K562 (cell line): ENCODE measurements around the gene RGS8. TPM values are rescaled to one million over a fixed set of nuclear protein-coding genes. Genes with fewer than 3 reads are reported as not detected.

Experiments
- ATAC-seq: fragments of 200-7000 bp; cut with Tn5 transposase; 3 replicates; pipeline ENCODE4 v1.9.1; 2020; ENCODE audit warnings: moderate library complexity
- BruUV-seq: library from RNA; stranded (reverse); fragments of 400-500 nt; replicated peaks from 2 replicates; lab custom pipeline; 2021; lab: Mats Ljungman, UMichigan
- CTCF ChIA-PET: fragments of 300-600 bp; formaldehyde crosslinking; extraction: SDS; loops from one replicate; lab custom pipeline; 2021; ENCODE audit warnings: low intra/inter-chr PET ratio; lab: Yijun Ruan, JAX
- POLR2A ChIA-PET: fragments of 300-600, 350-650 bp; sonication (Branson Sonifier 250); formaldehyde crosslinking; extraction: SDS; loops from one replicate; lab custom pipeline; 2021; ENCODE audit warnings: antibody characterized with exemption, inconsistent platforms; lab: Yijun Ruan, JAX
- DNase-seq, 4 experiments: peaks; one replicate each; pipeline versions ENCODE4 v3.0.0 to v3.0.0-alpha.2; 2011 to 2018; ENCODE audit warnings: low spot score in 3 of 4, mixed read lengths in 3 of 4; ENCODE audit errors: extremely low read depth in 1 of 4
- FAIRE-seq: peaks from 2 replicates; lab custom pipeline; 2011; peaks lifted over from hg19 to GRCh38; lab: Jason Lieb, UNC
- H2AFZ ChIP-seq: 2 replicates; pipeline ENCODE4 v1.6.0; 2011; ENCODE audit warnings: low read depth, low read length, control low read depth, inconsistent platforms
- H3K27ac ChIP-seq: fragments of 200-600 bp; 3 replicates; pipeline ENCODE4 v1.8.0; 2011; ENCODE audit warnings: low read depth, mild to moderate bottlenecking, control low read depth, inconsistent platforms, low read length, moderate library complexity, mixed read lengths; ENCODE audit errors: extremely low read depth
- H3K27me3 ChIP-seq, 2 experiments: fragments of 300-600 bp in 1 of 2; 2 replicates in 1 of 2; 3 replicates in 1 of 2; pipeline versions ENCODE4 v1.6.0 to v1.8.0; 2011; ENCODE audit warnings: inconsistent platforms in 2 of 2, low read length in 2 of 2, mild to moderate bottlenecking in 1 of 2, mixed read lengths in 1 of 2, moderate library complexity in 1 of 2; ENCODE audit not compliant: control insufficient read depth in 2 of 2, insufficient read depth in 2 of 2
- H3K36me3 ChIP-seq: fragments of 300-600 bp; 3 replicates; pipeline ENCODE4 v1.8.0; 2011; ENCODE audit warnings: mild to moderate bottlenecking, low read length, inconsistent platforms; ENCODE audit not compliant: control insufficient read depth, insufficient read depth
- H3K4me1 ChIP-seq, 2 experiments: fragments of 200-600 bp in 1 of 2; replicated peaks in 1 of 2; 2 replicates in 1 of 2; 3 replicates in 1 of 2; pipeline versions ENCODE4 v1.5.1 to v1.8.0; 2011; ENCODE audit warnings: inconsistent platforms in 2 of 2, low read length in 2 of 2, mild to moderate bottlenecking in 1 of 2, mixed read lengths in 1 of 2, moderate library complexity in 1 of 2; ENCODE audit not compliant: control insufficient read depth in 2 of 2, insufficient read depth in 2 of 2
- H3K4me2 ChIP-seq: 2 replicates; pipeline ENCODE4 v1.6.1; 2011; ENCODE audit warnings: low read length, control low read depth, inconsistent platforms, mixed read lengths; ENCODE audit not compliant: insufficient read depth
- H3K4me3 ChIP-seq: fragments of 200-600 bp; sonication (generic), shearing (Covaris generic); 2 replicates; pipeline ENCODE4 v1.5.1; 2016; ENCODE audit warnings: control low read depth, inconsistent platforms
- H3K79me2 ChIP-seq: fragments of 200-600 bp; 3 replicates; pipeline ENCODE4 v1.8.0; 2011; ENCODE audit warnings: low read length, inconsistent platforms; ENCODE audit not compliant: control insufficient read depth, insufficient read depth
- H3K9ac ChIP-seq, 2 experiments: 2 replicates each; pipeline versions ENCODE4 v1.6.0 to v1.6.1; 2011; ENCODE audit warnings: low read depth in 2 of 2, low read length in 2 of 2, control low read depth in 1 of 2, inconsistent platforms in 1 of 2, mild to moderate bottlenecking in 1 of 2, mixed read lengths in 1 of 2; ENCODE audit not compliant: insufficient read depth in 1 of 2
- H3K9me1 ChIP-seq: one replicate; pipeline ENCODE4 v1.6.0; 2011; ENCODE audit warnings: inconsistent platforms, mild to moderate bottlenecking, low read length, moderate library complexity; ENCODE audit not compliant: control insufficient read depth, insufficient read depth
- H3K9me3 ChIP-seq: replicated peaks from 2 replicates; pipeline ENCODE4 v1.5.1; 2011; ENCODE audit warnings: low read depth, low read length, inconsistent platforms; ENCODE audit not compliant: control insufficient read depth, insufficient read depth
- H4K20me1 ChIP-seq: replicated peaks from 2 replicates; pipeline ENCODE4 v1.6.1; 2011; ENCODE audit warnings: low read length, inconsistent platforms, mixed read lengths; ENCODE audit not compliant: control insufficient read depth, insufficient read depth
- BCL6 ChIP-seq: fragments of 250-450 bp; sonication (Bioruptor Pico); IDR thresholded peaks from 2 replicates; pipeline ENCODE4 v1.4.0; 2020
- BCOR ChIP-seq: fragments of 450-650 bp; IDR thresholded peaks from 2 replicates; pipeline ENCODE4 v1.6.1; 2016
- C11orf30 ChIP-seq: fragments of 450-650 bp; IDR thresholded peaks from 2 replicates; pipeline ENCODE4 v1.6.1; 2016; ENCODE audit warnings: low read depth, mild to moderate bottlenecking
- CBX3 ChIP-seq, 2 experiments: IDR thresholded peaks; 1 replicate in 1 of 2; 2 replicates in 1 of 2; pipeline ENCODE4 v1.6.1; 2012; ENCODE audit warnings: inconsistent platforms in 2 of 2, low read length in 2 of 2, borderline replicate concordance in 1 of 2, control low read depth in 1 of 2
- CEBPB ChIP-seq: fragments of 450-650 bp; IDR thresholded peaks from 2 replicates; pipeline ENCODE4 v1.6.1; 2016; ENCODE audit warnings: missing genetic modification characterization, missing compliant biosample characterization
- CHD4 ChIP-seq: fragments of 200-600 bp; sonication (generic); IDR thresholded peaks from 3 replicates; pipeline ENCODE4 v1.6.1; 2012; ENCODE audit warnings: low read depth, mild to moderate bottlenecking, mixed read lengths, low read length, inconsistent platforms; ENCODE audit not compliant: insufficient read depth, insufficient replicate concordance, poor library complexity, severe bottlenecking
- COPS2 ChIP-seq: fragments of 450-650 bp; conservative IDR thresholded peaks from 2 replicates; pipeline ENCODE4 v1.6.1; 2016; ENCODE audit warnings: mild to moderate bottlenecking, moderate library complexity
- FOXK2 ChIP-seq, 2 experiments: fragments of 450-650 bp; IDR thresholded peaks in 1 of 2; conservative IDR thresholded peaks in 1 of 2; 2 replicates each; pipeline ENCODE4 v1.6.1; 2016; ENCODE audit warnings: low read depth in 2 of 2, mild to moderate bottlenecking in 1 of 2
- HNRNPLL ChIP-seq: fragments of 200-400 bp; formaldehyde crosslinking; IDR thresholded peaks from 2 replicates; pipeline ENCODE4 v1.6.1; 2017; ENCODE audit warnings: low read length, low read depth, mild to moderate bottlenecking; ENCODE audit not compliant: poor library complexity, severe bottlenecking
- MAFG ChIP-seq: fragments of 450-650 bp; conservative IDR thresholded peaks from 2 replicates; pipeline ENCODE4 v1.6.1; 2016; ENCODE audit warnings: missing genetic modification characterization, missing compliant biosample characterization
- MAFK ChIP-seq: IDR thresholded peaks from 2 replicates; pipeline ENCODE4 v1.6.1; 2011; ENCODE audit warnings: low read length, improper control_type of control experiment
- MIER1 ChIP-seq: fragments of 450-650 bp; IDR thresholded peaks from 2 replicates; pipeline ENCODE4 v1.6.1; 2016; ENCODE audit warnings: antibody characterized with exemption, mild to moderate bottlenecking, low read depth
- PCBP1 ChIP-seq: fragments of 200-400 bp; formaldehyde crosslinking; IDR thresholded peaks from 2 replicates; pipeline ENCODE4 v1.6.1; 2018; ENCODE audit warnings: mild to moderate bottlenecking, low read depth, low read length; ENCODE audit not compliant: poor library complexity, severe bottlenecking
- RBM25 ChIP-seq: fragments of 200-400 bp; formaldehyde crosslinking; IDR thresholded peaks from 2 replicates; pipeline ENCODE4 v1.6.1; 2018; ENCODE audit warnings: low read length, low read depth, moderate library complexity; ENCODE audit not compliant: severe bottlenecking
- SFPQ ChIP-seq: fragments of 200-400 bp; formaldehyde crosslinking; IDR thresholded peaks from 2 replicates; pipeline ENCODE4 v1.6.1; 2017; ENCODE audit warnings: mild to moderate bottlenecking, low read depth, low read length, moderate library complexity
- XRCC4 ChIP-seq: IDR thresholded peaks from one replicate; pipeline ENCODE4 v1.6.1; 2011; ENCODE audit not compliant: insufficient read depth, insufficient read length; ENCODE audit errors: extremely low read depth
- YBX1 ChIP-seq: fragments of 450-650 bp; IDR thresholded peaks from 2 replicates; pipeline ENCODE4 v1.7.1; 2016; ENCODE audit warnings: mild to moderate bottlenecking
- ZBED1 ChIP-seq: IDR thresholded peaks from 2 replicates; pipeline ENCODE4 v1.6.1; 2014
- ZFP1 ChIP-seq: fragments of 450-650 bp; formaldehyde crosslinking; IDR thresholded peaks from 2 replicates; pipeline ENCODE4 v1.4.0; 2020; ENCODE audit warnings: mild to moderate bottlenecking, mixed read lengths
- ZNF316 ChIP-seq: fragments of 450-650 bp; IDR thresholded peaks from 2 replicates; pipeline ENCODE4 v1.6.1; 2016
- ZNF79 ChIP-seq: fragments of 250-450 bp; sonication (Bioruptor Pico); IDR thresholded peaks from 2 replicates; pipeline ENCODE4 v1.4.0; 2020; ENCODE audit warnings: low read depth, mild to moderate bottlenecking, moderate library complexity
- WGBS: fragments of 100-300 bp; shearing (Covaris generic); methylation state at CpG from one replicate; pipeline ENCODE4 v1.1.6; 2016; ENCODE audit warnings: low coverage, mixed read lengths; ENCODE audit not compliant: insufficient coverage; ENCODE audit errors: missing lambda C conversion rate; 5-methylcytosine and 5-hydroxymethylcytosine counted together
- in situ Hi-C: fragments of 300-500 bp; cut with MboI; formaldehyde crosslinking; loops from 4 replicates; pipeline ENCODE4 v1.15.0; 2018; ENCODE audit warnings: inconsistent platforms, mixed read lengths
- intact Hi-C: fragments of 100-400 bp; cut with micrococcal nuclease; formaldehyde crosslinking; loops from 2 replicates; pipeline ENCODE4 v1.14.2; 2022
- polyA plus RNA-seq, 8 experiments: library from polyadenylated mRNA; depleted of rRNA in 4 of 8; stranded (reverse) in 5 of 8; unstranded in 3 of 8; fragments of >200 nt; fragmentation: Nextera tagmentation in 2 of 8; fragmentation: Illumina TruSeq in 1 of 8; extraction: Ambion mirVana in 2 of 8; extraction: Trizol in 1 of 8; gene quantifications; 2 replicates each; pipeline versions ENCODE4 v1.2.1 to v1.2.3, GENCODE V29; 2011 to 2014; ENCODE audit warnings: inconsistent platforms in 1 of 8, missing spikeins in 1 of 8
- total RNA-seq, 7 experiments: library from RNA; depleted of rRNA in 6 of 7; stranded (reverse); fragments of >200 nt in 6 of 7; fragmentation: Illumina TruSeq in 2 of 7; extraction: Trizol in 2 of 7; gene quantifications; 2 replicates each; pipeline versions ENCODE4 v1.2.1 to v1.2.3, GENCODE V29; 2011 to 2021; ENCODE audit warnings: low replicate concordance in 1 of 7
- TF ChIP-seq, protein P1 (sequence below): fragments of 150-350 bp; conservative IDR thresholded peaks from 2 replicates; pipeline ENCODE4 v1.6.1; 2014; ENCODE audit warnings: low read length

Gene RGS8
- total and polyA plus RNA-seq, 9 of the 15 experiments (the other 6 are each of a cell fraction or from before 2014, with no cell fraction given): not detected

DNA sequence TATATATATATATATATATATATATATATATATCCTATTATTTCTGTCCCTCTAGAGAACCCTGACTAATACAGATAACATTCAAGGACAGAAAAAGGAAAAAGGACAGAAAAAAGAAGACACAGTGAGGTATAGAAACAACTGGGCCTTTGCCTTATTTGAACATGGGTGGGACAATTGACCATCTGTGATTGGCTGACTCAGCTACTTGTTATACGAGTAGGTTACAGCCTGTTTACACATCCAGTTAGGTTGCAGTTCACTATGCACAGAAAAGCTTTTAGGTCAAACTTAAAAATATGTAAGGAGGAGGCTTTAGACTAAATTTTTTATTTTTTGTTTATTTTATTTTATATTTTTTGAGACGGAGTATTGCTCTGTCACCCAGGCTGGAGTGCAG, 39.8 kb upstream of the RGS8 start:
- in situ Hi-C loops: no loop called here
- ChIA-PET CTCF (no interaction called here), POLR2A (interaction anchor here (0.7 kb wide), 1 partner anchor 138 kb away, joined by 3 read pairs; no protein-coding TSS in a partner anchor)
- no peaks in the 10 kb centered on the region for H4K20me1 ChIP-seq
- H3K4me2 ChIP-seq: no peak overlapping the region
- BruUV-seq: no TSS peak
- H3K79me2 ChIP-seq: no peaks in the 10 kb centered on the region
- H3K4me3 ChIP-seq: no peak overlapping the region
- no peaks in the 10 kb centered on the region for H3K9me1 ChIP-seq
- WGBS: 8% methylated on average over 2 of the region's 2 CpGs
- H3K9ac ChIP-seq: no peak overlapping the region
- H3K4me1 ChIP-seq: no peaks in the 10 kb centered on the region
- no peak overlapping the region for H2AFZ ChIP-seq
- DNase-seq (no peak), ATAC-seq (no peak), FAIRE-seq (no peak)
- H3K27me3 ChIP-seq: peaks cover 4 to 5% of the 10 kb centered on the region in 2 experiments; a peak in 3 of 5 replicates
- no peaks in the 10 kb centered on the region for H3K9me3 ChIP-seq
- intact Hi-C loops: no loop called here
- H3K36me3 ChIP-seq: no peaks in the 10 kb centered on the region
- H3K27ac ChIP-seq: no peak overlapping the region
- TF ChIP-seq ZNF79 (CRISPR knock-in tag): no peak
- TF ChIP-seq ZFP1 (CRISPR knock-in tag): no peak
- TF ChIP-seq BCOR: no peak
- TF ChIP-seq MIER1: no peak
- peak; percentile 67 for TF ChIP-seq ZNF316
- TF ChIP-seq MAFG (tag): peak; percentile 36
- no peak for TF ChIP-seq HNRNPLL
- TF ChIP-seq YBX1: no peak
- no peak for TF ChIP-seq RBM25
- peak; percentile 31; the same call in 1 of the 2 replicates for TF ChIP-seq MAFK
- no peak for TF ChIP-seq SFPQ
- peak; percentile 59 for TF ChIP-seq C11orf30
- no peak for TF ChIP-seq CEBPB (tag)
- no peak for TF ChIP-seq XRCC4
- no peak for TF ChIP-seq CHD4
- TF ChIP-seq, protein P1, sequence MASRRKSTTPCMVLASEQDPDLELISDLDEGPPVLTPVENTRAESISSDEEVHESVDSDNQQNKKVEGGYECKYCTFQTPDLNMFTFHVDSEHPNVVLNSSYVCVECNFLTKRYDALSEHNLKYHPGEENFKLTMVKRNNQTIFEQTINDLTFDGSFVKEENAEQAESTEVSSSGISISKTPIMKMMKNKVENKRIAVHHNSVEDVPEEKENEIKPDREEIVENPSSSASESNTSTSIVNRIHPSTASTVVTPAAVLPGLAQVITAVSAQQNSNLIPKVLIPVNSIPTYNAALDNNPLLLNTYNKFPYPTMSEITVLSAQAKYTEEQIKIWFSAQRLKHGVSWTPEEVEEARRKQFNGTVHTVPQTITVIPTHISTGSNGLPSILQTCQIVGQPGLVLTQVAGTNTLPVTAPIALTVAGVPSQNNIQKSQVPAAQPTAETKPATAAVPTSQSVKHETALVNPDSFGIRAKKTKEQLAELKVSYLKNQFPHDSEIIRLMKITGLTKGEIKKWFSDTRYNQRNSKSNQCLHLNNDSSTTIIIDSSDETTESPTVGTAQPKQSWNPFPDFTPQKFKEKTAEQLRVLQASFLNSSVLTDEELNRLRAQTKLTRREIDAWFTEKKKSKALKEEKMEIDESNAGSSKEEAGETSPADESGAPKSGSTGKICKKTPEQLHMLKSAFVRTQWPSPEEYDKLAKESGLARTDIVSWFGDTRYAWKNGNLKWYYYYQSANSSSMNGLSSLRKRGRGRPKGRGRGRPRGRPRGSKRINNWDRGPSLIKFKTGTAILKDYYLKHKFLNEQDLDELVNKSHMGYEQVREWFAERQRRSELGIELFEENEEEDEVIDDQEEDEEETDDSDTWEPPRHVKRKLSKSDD: no peak
- TF ChIP-seq FOXK2 (conservative IDR thresholded peaks at IDR 0.05 in 1 of 2, IDR thresholded peaks at IDR 0.05 in 1 of 2; ENCODE audit: low read depth in 2 of 2): no peak
- TF ChIP-seq CBX3 (IDR thresholded peaks at IDR 0.05; ENCODE audit: borderline replicate concordance in 1 of 2, low read length in 2 of 2): no peak
- TF ChIP-seq BCL6: no peak
- no peak for TF ChIP-seq ZBED1
- TF ChIP-seq COPS2: no peak
- TF ChIP-seq PCBP1: no peak
